ENCODE data around the gene PEAK3.
A peak's percentile ranks its signal among the peaks of the same experiment; 100 is the strongest.

The PEAK3 gene

GRCh38 chr19:2249010-2249866 lies 32.7 kb downstream of the PEAK3 start, which contains the start of gene AMH:
Gene AMH, plus strand, starts transcription at chr19:2249323. Its CDS starts 10 bp downstream, at chr19:2249333.
- peak in 1 of 2 experiments; percentile 49 for DNase-seq

- no peak for DNase-seq
Measured at GRCh38 chr19:2248136-2249009, 33.6 kb downstream of the PEAK3 start.

- DNase-seq: no peak
Measured at GRCh38 chr19:2247433-2248101, 34.4 kb downstream of the PEAK3 start.

- DNase-seq: no peak
Measured at GRCh38 chr19:2246801-2247361, 35.1 kb downstream of the PEAK3 start.

- no peak for DNase-seq
Measured at GRCh38 chr19:2246014-2246620, 35.9 kb downstream of the PEAK3 start.

GRCh38 chr19:2245273-2245672 lies 36.7 kb downstream of the PEAK3 start:
- DNase-seq: no peak

- no peak for DNase-seq
Measured at GRCh38 chr19:2244486-2244885, 37.5 kb downstream of the PEAK3 start.

GRCh38 chr19:2244125-2244411 lies 37.9 kb downstream of the PEAK3 start:
- no peak for DNase-seq

GRCh38 chr19:2243274-2244124 lies 38.5 kb downstream of the PEAK3 start:
- no peak for DNase-seq

GRCh38 chr19:2242816-2243215 lies 39.2 kb downstream of the PEAK3 start:
- DNase-seq: no peak

- peak in 1 of 2 experiments; percentile 16 for DNase-seq
Measured at GRCh38 chr19:2242092-2242537, 39.9 kb downstream of the PEAK3 start.

- peak in 1 of 2 experiments; percentile 16 for DNase-seq
Measured at GRCh38 chr19:2240881-2241760, 40.9 kb downstream of the PEAK3 start.

GRCh38 chr19:2239771-2240770 lies 41.9 kb downstream of the PEAK3 start:
- DNase-seq: no peak

- no peak for DNase-seq
Measured at GRCh38 chr19:2239173-2239572, 42.8 kb downstream of the PEAK3 start.

- no peak for DNase-seq
Measured at GRCh38 chr19:2237869-2238153, 44.2 kb downstream of the PEAK3 start.

- DNase-seq: no peak
Measured at GRCh38 chr19:2237051-2237868, 44.7 kb downstream of the PEAK3 start.

GRCh38 chr19:2236314-2237050 lies 45.5 kb downstream of the PEAK3 start, which contains the start of the genes PLEKHJ1 and SF3A2:
Gene PLEKHJ1, minus strand, starts transcription at chr19:2236329. Its CDS starts 81 bp downstream, at chr19:2236248.
Gene SF3A2, plus strand, starts transcription at chr19:2236824. Its CDS starts 6,595 bp downstream, at chr19:2243419.
- peak; percentile 100 for DNase-seq

GRCh38 chr19:2236064-2236313 lies 46.0 kb downstream of the PEAK3 start:
- DNase-seq: no peak
